ENCODE data around the gene GSS.

GSS gene

DNA sequence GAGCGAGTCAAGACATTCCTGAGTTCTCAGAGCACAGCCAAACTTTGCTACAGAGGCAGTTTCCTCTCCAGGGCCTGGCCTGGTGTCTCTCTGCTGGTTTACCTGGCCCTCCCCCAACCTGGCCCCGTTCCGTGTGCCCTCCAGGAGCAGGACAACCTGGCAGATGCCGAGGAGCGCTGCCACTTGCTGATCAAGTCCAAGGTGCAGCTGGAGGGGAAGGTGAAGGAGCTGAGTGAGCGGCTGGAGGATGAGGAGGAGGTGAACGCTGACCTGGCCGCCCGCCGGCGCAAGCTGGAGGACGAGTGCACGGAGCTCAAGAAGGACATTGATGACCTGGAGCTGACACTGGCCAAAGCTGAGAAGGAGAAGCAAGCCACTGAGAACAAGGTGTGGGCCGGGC, 39.6 kb upstream of the GSS start:
- no peak for DNase-seq
- H3K27me3 ChIP-seq (replicated peaks) = no peaks in the 10 kb centered on the region
- in situ Hi-C loops (cut with HindIII; ENCODE audit: low pct_ligation_motif_present, low sequenced_read_pairs) = no loop called here
- H3K4me3 ChIP-seq (ENCODE audit: low read depth, low read length) = no peak overlapping the region
- no peak for TF ChIP-seq CTCF (IDR thresholded peaks at IDR 0.05; ENCODE audit: low read depth, low read length, missing control alignments)
- no peak overlapping the region for H3K27ac ChIP-seq
- peaks cover 40% of the 10 kb centered on the region for H3K36me3 ChIP-seq (replicated peaks)

- no peak for DNase-seq
- no peaks in the 10 kb centered on the region for H3K27me3 ChIP-seq (replicated peaks)
- no peak overlapping the region for H3K4me3 ChIP-seq (ENCODE audit: low read depth, low read length)
- no peak overlapping the region for H3K27ac ChIP-seq
- H3K36me3 ChIP-seq (replicated peaks) = peaks cover 35% of the 10 kb centered on the region
- no peak for TF ChIP-seq CTCF (IDR thresholded peaks at IDR 0.05; ENCODE audit: low read depth, low read length, missing control alignments)
- in situ Hi-C loops (cut with HindIII; ENCODE audit: low pct_ligation_motif_present, low sequenced_read_pairs) = no loop called here
Measured at GRCh38 chr20:34994509-34995131, 39.0 kb upstream of the GSS start.

DNA sequence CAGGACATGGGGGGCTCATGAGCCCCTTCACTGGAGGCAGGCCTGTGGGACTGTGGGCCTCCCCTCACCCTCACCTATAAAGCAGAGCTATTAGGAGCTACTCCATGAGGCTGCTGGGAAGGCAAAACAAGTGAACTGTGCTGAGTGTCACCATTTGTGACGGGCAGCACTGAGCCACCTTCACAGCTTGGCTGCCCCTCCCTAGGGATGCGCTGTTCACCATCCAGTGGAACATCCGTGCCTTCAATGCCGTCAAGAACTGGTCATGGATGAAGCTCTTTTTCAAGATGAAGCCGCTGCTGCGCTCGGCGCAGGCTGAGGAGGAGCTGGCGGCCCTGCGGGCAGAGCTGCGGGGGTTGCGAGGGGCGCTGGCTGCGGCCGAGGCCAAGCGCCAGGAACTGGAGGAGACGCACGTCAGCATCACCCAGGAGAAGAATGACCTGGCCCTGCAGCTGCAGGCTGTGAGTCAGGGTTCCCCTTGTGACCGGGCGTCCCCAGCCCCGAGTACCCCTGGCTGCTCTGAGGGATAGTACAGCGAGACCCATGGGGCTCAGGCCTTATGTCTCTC, 38.4 kb upstream of the GSS start:
- no peak for DNase-seq
- in situ Hi-C loops (cut with HindIII; ENCODE audit: low pct_ligation_motif_present, low sequenced_read_pairs) = no loop called here
- no peak overlapping the region for H3K4me3 ChIP-seq (ENCODE audit: low read depth, low read length)
- H3K27me3 ChIP-seq (replicated peaks) = no peaks in the 10 kb centered on the region
- peaks cover 31% of the 10 kb centered on the region for H3K36me3 ChIP-seq (replicated peaks)
- no peak overlapping the region for H3K27ac ChIP-seq
- TF ChIP-seq CTCF (IDR thresholded peaks at IDR 0.05; ENCODE audit: low read depth, low read length, missing control alignments) = no peak

GRCh38 chr20:34992751-34993417, 37.3 kb upstream of the GSS start:
- no peak for TF ChIP-seq CTCF (IDR thresholded peaks at IDR 0.05; ENCODE audit: low read depth, low read length, missing control alignments)
- H3K27ac ChIP-seq = no peak overlapping the region
- no peaks in the 10 kb centered on the region for H3K27me3 ChIP-seq (replicated peaks)
- in situ Hi-C loops (cut with HindIII; ENCODE audit: low pct_ligation_motif_present, low sequenced_read_pairs) = no loop called here
- H3K36me3 ChIP-seq (replicated peaks) = peaks cover 20% of the 10 kb centered on the region
- H3K4me3 ChIP-seq (ENCODE audit: low read depth, low read length) = no peak overlapping the region
- DNase-seq = no peak

DNA sequence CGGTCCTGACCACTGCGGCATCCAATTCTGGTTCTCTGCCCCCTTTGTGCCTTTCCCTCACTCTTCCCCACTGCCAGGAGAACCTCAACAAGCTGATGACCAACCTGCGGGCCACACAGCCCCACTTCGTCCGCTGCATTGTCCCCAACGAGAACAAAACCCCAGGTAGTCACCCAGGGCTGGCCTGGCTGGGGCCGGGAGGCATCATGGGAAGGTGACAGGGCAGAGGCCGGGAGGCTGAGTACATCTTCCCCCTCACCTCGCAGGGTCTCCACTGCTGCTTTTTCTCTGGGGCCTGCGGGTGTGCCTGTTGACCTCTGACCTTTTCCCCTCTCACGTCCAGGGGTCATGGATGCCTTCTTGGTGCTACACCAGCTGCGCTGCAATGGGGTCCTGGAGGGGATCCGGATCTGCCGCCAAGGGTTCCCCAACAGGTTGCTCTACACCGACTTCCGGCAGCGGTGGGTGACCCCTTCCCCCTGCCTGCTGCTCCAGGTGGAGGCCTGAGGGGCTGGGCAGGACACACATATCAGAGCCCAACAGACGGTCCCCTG, 35.1 kb upstream of the GSS start:
- H3K27ac ChIP-seq = no peak overlapping the region
- H3K4me3 ChIP-seq (ENCODE audit: low read depth, low read length) = no peak overlapping the region
- no peak for TF ChIP-seq CTCF (IDR thresholded peaks at IDR 0.05; ENCODE audit: low read depth, low read length, missing control alignments)
- in situ Hi-C loops (cut with HindIII; ENCODE audit: low pct_ligation_motif_present, low sequenced_read_pairs) = no loop called here
- H3K27me3 ChIP-seq (replicated peaks) = no peaks in the 10 kb centered on the region
- H3K36me3 ChIP-seq (replicated peaks) = peaks cover 5% of the 10 kb centered on the region
- DNase-seq = no peak

Data from brain microvascular endothelial cell (primary cell).